Fibroblast of skin of left quadriceps (primary cell): ENCODE results near the gene C13orf46.

ENCODE experiments used
- DNase-seq, 2 experiments: peaks; one replicate each; pipeline ENCODE4 v3.0.0-alpha.2; 2013; ENCODE audit warnings: low read depth in 2 of 2

Gene C13orf46

DNA sequence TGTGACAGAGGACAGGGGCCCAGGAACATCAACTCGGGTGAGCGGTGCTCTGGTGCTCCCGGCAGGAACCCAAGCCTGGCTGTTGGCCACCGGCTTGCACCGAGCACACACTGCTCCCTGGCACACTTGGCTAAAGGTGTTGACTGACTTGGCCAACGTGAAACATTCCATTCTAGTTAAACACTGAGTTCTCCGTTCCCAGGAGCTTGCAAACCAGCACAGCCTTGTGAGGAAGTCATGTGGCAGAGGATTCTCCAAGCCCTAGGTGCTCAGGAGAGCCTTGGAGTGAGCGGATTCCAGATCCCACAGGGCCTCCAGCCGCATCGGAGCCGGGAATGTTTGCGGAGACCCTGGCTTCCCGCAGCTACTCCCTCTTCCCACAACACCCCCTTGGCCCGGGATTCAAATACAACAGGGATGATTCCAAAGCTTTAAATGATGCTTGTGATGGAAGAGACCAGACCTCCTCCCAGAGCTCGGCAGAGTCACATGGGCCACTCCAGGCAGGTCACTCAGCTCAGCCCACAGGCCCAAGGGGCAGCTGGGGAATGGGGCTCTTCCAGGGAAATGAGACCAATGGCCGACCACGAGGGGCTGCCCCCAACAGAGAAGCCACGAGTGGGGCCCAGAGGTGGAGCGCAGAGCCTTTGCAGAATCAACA is 2.9 kb downstream of the C13orf46 start:
- peak in 1 of 2 experiments; percentile 4 for DNase-seq

DNA sequence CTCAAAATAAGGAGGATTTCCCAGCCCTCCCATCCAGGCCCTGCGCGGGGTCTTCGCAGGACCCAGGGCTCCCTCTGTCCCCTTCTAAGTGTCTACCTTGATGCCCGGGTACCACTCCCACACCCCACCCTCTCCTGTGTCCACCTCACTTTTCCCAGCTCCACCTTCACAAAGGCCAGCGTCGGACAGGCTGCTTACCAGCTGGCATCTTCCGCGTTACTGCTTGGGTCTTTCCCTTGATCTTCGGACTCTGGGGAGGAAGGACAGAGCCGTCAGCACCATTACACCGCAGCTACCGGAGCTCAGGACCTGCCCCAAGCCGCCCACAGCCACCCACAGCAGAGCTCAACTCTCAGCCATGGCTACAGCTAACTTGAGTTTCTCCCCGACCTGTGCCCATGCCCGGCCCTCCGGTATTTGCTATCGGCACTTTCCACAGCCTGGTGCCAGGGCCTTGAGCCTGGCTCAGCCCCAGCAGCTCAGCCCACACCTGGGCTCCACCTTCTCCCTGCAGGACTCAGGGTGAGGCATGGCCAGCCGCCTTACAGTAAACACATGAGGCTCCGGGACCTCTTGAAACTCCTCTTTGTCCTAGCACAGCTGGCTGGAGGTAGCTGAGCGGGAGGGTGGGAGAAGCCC is 3.8 kb downstream of the C13orf46 start:
- DNase-seq: no peak

DNA sequence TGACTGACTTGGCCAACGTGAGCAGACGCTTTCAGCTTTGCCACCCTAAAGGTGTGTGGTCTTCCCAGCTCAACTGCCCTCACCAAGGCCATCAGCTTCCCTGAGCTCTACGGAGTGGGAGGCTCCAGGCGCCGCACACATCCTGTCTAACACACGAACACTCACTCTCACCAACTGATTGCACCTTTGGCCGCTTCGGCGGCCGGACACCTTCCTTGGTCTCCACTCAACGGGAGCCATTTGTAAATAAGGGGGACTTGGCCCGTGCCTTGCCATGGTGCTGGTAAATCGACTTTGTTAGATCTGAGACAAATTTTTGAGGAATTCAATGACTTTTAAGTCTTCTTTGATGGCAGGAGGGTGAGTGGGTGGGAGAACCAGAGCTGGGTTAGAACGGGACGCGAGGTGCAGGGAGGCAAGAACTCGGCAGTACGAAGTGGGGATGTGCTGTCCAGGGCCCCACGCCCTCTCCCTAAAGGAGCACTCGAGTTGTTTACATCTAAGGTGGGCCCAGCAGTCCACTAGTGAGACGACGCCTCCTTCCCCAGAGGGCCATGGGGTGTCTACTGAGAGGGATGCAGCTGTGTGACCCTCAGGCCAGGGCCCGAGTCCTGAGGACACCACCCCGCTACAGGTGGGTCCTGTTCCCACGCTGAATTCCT is 4.4 kb downstream of the C13orf46 start:
- DNase-seq: no peak

DNA sequence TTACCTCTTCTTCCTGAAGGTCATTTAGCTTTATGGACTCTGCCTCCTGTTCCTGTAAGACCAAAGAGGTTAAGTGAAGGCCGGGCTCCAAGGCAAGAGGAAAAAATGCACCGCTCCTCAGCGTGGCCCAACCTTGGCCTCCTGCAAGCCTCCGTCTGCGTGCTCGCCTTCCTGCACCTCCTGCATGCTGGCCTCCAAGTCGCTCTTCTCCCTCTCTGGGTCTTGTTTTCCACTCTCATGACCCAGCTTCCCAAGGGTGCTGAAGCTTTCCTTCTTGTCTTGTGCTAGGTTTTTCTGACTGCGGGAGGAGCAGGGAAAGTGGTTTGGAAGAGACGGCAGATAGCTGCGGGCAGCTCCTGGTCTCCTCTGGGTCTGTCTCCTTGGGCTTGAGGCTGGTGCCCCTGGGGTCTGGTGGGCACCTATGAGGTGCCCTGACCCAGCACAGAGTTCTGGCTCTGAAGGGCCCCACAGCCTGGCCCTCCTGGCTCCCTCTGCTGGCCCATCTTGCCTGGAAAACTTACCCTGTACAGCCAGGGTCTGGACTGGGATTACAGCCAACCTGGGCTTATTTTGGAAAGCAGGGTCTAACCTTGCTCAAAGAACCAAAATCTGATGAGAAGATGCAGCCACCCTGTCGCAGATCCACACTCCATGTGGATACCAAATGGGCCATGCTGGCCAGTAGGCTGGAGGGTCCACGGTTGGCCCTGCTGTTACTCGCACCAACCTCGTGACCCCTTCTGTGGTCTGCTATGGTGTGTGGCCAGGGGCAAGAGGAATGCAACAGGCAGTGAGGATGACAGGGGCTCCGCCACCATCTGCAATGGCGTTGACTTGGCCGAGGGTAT is 5.2 kb downstream of the C13orf46 start:
- no peak for DNase-seq

DNA sequence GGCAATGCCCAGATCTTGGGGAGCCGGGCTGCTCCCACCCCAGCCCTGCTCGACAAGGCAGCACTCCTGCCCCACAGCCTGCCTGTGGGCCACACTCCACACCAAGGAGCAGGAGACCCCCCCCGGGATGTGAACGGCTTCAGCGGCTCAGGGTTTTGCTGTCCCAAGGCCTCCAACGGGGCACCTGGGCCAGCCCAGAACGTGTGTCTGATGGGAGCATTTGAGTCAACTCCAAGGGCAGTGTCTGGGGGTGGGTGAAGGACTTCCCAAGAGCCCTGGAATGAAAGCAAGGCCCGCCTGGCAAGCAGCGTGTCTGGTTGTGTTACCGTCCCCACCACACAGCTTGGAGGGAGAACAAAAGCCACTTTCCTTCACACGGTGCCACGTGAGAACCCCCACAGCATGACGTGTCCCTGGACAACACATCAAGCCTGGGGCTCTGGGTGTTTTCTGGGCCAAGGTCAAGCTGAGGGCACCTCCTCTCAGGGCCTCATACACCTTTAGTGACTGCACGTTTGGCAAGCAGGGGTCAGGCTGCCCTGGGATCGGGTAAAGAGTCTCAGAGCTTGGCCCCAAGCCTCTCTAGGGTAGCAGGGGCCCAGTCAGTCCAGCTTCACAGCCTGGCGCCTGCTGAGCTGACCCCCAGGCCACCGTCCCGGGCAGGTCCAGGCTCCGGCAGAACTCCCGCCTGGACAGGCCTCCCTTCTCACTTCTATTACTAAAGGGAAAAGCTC is 6.0 kb downstream of the C13orf46 start:
- DNase-seq: no peak

DNA sequence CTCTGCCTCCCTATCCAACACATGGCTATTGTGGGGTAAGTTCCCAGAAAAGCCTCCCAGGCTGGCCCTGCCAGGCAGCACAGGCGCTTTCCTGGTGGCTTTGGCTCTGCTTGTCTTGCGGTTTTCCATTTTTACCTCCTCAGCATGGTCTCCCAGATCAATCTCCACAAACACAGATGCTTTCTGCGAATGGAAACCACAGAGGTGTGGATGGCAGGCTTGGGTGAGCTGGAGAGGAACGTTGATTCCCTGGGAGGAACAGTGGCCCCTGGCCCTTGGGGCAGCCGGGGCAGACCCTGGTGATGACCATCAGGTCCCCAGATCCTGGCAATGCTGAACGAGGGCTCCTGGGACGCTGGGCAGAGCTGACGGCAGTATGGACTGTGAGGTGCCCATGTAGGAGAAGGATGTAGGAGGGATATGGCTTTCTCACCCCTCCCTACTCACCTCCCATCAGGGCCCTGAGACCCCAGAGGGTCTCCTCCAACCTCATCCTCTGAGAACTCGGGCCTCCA is 6.6 kb downstream of the C13orf46 start:
- no peak for DNase-seq

DNA sequence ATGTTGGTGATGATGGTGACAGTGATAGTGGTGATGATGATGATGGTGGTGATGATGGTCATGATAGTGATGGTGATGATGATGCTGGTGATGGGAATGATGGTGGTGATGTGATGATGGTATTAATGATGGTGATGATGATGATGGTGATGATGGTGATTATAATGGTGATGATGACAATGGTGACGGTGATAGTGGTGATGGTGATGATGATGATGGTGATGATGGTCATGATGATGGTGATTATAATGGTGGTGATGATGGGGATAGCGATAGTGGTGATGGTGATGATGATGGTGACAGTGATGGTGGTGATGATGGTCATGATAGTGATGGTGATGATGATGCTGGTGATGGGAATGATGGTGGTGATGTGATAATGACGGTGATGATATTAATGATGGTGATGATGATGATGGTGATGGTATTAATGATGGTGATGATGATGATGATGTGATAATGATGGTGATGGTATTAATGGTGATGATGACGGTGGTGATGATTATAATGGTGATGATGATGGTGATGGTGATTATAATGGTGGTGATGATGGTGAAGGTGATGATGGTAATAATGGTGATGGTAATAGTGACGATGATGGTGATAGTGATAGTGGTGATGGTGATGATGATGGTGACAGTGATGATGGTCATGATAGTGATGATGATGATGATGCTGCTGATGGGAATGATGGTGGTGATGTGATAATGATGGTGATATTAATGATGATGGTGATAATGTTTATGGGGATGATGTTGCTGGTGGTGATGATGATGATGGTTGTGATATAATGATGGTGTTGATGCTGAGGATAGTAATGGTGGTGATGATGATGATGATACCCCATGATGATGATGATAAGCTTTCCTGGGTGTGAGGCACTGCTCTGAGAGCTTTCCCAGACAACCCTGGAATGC is 7.7 kb downstream of the C13orf46 start:
- DNase-seq: no peak

DNA sequence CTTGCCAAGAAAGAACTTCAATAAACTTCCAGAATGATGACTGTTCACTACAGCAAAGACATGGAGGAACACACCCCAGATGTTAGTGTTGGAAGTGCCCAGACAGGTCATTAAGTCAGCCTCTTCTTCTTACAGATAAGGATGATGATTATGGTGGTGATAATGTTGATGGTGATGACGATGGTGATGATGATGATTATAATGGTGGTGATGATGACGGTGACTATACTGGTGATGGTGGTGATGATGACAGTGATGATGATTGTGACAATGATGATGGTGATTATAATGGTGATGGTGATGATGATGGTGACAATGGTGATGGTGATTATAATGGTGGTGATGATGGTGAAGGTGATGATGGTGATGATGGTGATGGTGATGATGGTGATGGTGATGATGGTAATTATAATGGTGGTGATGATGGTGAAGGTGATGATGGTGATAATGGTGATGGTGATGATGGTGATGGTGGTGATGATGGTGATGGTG is 8.4 kb downstream of the C13orf46 start:
- no peak for DNase-seq

DNA sequence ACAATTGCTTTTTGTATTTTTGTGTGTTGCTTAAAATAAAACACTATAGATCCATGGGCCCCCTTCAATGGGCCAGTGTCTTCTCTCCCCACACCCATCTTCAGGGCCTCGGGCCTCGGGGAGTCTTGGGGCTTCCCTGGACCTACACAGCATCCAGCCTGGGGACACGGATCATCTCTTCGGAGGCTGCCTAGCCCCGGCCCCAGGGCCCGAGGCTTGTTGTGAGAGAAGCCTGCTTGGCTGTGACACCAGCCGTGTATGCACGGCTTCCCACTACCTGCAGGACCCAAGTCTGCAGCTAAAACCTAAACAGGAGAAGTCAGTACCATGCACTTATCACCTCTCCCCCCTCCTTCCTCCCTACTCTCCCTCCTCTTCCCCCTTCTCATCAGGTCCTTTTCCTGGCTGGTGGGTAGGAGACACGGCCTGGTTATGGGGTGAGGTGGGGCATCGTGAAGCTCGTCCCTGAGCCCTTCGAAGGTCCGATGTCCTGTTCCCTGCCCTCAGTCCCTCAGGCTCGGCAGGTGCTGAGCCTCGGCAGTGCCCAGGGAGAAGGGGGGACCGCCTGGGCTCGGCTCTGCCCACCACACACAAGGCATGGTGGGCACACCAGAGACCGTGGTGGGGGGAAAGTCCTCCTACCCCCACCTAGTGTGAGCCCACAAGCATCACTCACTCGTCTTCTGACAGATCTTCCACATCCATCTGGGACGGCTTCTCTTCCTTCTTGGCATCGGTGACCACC is 9.5 kb downstream of the C13orf46 start:
- DNase-seq: no peak

DNA sequence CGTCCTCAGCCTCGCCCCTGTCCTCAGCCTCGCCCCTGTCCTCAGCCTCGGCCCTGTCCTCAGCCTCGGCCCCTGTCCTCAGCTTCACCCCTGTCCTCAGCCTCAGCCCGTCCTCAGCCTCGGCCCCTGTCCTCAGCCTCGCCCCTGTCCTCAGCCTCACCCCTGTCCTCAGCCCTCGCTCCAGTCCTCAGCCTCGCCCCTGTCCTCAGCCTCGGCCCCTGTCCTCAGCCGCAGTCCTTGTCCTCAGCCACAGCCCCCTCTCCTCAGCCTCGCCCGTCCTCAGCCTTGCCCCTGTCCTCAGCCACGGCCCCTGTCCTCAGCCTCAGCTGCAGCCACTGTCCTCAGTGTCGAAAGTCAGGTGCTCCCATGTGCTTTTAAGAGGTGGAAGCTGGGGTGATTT is 10.5 kb downstream of the C13orf46 start:
- no peak for DNase-seq

DNA sequence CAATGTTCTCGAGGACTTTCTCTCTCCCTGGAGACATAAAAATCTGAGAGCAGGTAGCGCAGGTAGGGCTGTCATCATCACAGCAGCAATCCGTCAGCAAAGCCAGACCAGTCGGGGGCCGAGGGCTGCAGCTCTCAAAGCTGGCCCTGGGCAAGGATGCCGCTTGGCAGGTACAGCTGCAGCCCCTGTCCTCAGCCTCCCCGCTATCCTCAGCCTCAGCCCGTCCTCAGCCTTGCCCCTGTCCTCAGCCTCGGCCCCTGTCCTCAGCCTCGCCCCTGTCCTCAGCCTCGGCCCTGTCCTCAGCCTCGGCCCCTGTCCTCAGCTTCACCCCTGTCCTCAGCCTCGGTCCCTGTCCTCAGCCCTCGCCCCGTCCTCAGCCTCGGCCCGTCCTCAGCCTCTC is 10.9 kb downstream of the C13orf46 start:
- DNase-seq: no peak

DNA sequence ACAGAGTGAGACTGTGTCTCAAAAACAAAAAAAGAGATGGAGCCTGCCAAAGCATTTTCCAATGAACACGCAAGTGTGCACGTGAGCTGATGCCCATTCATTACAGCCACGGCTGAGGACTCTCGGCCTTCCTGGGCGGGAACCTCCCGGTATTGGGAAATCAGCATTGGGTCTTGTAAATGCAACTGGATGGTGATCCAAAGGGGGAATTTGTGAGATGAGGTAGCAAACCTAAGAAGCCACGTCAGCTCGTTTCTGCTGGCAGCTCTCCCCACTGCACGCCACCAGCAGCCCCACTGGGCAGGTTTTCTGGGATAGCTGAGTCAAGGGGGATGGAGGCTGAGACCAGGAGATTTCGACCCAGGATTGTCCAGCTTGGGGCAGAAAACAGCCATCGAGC is 11.5 kb downstream of the C13orf46 start:
- no peak for DNase-seq

DNA sequence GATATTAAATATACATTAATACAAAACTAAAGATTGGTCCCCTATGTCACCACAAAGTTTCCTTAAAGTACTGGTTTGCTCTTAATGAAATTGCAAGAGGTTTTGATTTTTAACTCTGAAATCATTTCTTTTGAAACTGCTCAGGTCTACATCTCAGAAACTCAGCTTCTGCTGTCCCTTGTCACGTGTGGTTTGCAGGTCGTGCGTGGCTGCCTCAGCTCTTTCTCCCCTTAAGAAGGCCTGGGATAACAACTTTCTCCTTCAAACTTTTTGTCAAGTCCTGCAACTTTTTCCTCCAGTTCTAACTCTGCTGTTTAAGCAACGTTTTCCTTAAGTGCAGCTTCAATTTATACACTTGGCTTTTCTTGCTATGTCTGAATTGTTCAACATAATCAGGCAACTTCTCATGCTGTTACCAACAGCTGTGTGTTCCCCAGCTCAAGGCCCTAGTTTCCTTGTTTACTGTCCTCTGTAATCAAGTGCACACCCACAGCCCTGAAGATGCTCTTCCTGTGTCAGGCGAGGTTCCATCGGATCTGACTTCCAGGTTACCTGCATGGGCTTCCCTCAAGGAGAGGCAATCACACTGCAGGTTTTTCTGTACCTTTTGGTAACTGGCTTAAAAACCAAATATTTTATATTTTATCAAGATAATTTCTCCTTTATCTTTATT is 13.5 kb downstream of the C13orf46 start:
- DNase-seq: no peak

DNA sequence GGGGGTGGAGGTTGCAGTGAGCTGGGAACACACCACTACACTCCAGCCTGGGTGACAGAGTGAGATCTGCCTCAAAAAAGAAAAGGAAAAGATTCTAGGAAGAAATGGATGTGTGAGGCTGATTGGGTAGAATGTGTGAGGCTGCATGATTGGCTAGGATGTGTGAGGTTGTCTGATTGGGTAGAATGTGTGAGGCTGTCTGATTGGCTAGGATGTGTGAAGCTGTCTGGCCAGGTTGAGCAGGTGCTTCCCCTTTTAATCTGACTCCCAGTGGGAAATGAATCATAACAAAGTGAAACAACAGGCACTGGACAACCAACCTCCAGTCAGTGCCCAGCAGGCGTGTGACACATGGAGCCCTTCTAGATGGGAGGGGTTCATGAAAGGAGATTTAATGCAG is 14.7 kb downstream of the C13orf46 start:
- no peak for DNase-seq

DNA sequence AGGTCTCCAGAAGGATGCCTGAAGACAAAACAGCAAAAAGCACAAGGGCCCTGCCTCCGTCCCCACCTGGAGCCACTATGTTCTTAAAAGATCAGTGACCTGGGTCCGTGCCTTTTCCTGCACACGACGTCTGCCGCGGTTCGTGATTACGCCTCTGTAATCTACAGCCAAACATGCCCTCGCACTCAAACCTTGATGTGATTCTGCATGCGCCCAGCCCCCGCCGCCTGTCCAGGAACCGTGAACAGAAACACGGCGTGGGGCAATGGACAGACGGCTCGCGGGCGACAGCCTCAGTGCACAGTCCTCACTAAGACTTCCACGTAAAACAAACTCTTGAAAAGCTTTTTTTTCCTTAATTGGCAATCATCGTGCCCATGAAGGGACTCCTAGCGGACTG is 15.5 kb downstream of the C13orf46 start:
- DNase-seq: no peak

DNA sequence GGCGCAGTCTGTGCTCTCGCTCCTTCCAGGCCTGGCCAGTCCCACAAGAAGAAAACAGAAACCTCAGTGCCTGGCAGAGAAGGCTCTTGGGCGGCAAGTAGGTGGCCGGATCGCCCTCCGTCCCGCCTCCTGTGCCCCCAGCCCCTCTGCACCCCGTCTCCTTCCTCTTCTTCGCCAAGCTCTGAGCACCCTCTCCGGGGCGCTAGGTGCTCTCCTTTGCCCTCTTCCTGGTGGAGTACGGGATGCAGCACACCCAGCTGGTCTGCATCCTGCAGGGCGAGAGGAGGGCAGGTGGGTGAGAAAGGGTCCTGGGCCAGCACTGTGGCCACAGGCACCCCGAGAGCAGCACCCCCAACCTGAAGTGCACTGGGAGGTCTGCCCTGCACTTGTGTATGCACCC is 17.3 kb downstream of the C13orf46 start:
- DNase-seq: no peak

DNA sequence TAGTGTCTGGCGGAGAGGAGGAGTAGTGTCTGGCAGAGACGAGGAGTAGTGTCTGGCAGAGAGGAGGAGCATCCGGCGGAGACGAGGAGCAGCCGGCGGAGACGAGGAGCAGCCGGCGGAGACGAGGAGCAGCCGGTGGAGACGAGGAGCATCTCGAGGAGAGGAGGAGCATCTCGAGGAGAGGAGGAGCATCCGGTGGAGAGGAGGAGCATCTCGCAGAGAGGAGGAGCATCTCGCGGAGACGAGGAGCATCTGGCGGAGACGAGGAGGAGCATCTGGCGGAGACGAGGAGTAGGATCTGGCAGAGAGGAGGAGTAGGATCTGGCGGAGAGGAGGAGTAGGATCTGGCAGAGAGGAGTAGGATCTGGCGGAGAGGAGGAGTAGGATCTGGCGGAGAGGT is 18.2 kb downstream of the C13orf46 start:
- DNase-seq: no peak

DNA sequence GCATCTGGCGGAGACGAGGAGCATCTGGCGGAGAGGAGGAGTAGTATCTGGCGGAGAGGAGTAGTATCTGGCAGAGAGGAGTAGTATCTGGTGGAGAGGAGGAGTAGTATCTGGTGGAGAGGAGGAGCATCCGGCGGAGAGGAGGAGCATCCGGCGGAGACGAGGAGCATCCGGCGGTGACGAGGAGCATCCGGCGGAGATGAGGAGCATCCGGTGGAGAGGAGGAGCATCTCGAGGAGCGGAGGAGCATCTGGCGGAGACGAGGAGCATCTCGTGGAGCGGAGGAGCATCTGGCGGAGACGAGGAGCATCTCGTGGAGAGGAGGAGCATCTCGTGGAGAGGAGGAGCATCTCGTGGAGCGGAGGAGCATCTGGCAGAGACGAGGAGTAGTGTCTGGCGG is 18.6 kb downstream of the C13orf46 start:
- no peak for DNase-seq
